Mammary epithelial cell (primary cell): Measurements from ENCODE around the gene CCDC57.
"Not testable (repeated sequence)": the region's sequence is repeated elsewhere in the genome, so short reads cannot be mapped to it uniquely, and the experiment has no call there.

Experiments used
- CTCF ChIP-seq, 2 donors: IDR thresholded peaks in 1 of 2; conservative IDR thresholded peaks in 1 of 2; 2 replicates each; pipeline ENCODE4 v1.5.1; 2011 to 2012; ENCODE audit warnings: inconsistent platforms in 2 of 2, low read length in 2 of 2, mild to moderate bottlenecking in 2 of 2, control low read depth in 1 of 2, low read depth in 1 of 2; ENCODE audit not compliant: insufficient read depth in 1 of 2; ENCODE audit errors: extremely low read depth in 1 of 2
- EZH2 ChIP-seq: IDR thresholded peaks from 2 replicates; pipeline ENCODE4 v1.6.1; 2012; ENCODE audit warnings: low read length, inconsistent platforms, borderline replicate concordance

DNA sequence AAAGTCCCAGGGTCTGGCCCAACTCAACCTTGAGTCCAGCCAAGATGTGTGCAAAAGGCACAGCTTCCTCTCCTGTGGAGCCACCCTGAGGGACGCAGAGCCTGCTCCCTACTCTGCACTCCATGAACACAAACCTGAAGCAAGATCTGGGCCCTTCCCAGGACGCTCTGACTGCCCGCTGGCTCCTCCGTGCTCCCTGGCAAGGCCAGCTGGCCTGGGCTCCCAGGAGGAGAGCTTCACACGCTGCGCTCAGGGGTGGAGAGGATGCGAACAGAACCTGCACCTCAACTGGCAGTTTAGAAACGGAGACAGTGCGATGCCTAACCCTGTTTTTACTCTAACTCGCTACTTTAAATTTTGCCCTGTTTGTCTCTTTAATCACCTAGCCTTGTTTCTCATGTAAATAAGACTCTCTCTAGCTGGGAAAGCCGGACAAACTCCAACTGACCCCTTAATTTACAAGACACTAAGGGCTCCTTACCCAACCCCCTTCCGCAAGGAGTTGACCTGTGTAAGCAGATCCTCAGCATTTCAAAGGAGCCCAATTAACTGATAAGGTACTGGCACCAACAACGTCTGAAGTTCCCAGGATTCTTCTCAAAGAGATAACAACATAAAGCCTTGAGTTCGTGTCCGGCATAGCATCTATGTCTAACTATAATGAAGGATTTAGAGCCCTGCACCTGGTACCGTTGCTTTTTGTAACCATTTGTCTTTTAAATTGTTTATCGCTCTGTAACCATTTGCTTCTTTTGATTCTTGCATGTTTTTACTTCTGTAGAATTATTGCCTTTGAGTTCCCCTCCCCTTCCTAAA, 38.4 kb downstream of the CCDC57 start:
- TF ChIP-seq CTCF (conservative IDR thresholded peaks at IDR 0.05 in 1 of 2, IDR thresholded peaks at IDR 0.05 in 1 of 2; ENCODE audit: extremely low read depth in 1 of 2, insufficient read depth in 1 of 2, low read depth in 1 of 2, low read length in 2 of 2); EZH2: not testable (repeated sequence)
